Astrocyte (in vitro differentiated cells and primary cell): ENCODE data around the gene PPP1R12B.

Experiments
- EZH2 ChIP-seq: IDR thresholded peaks from 2 replicates; pipeline ENCODE4 v1.6.1; 2012; ENCODE audit warnings: mild to moderate bottlenecking, low read length, inconsistent platforms; ENCODE audit not compliant: insufficient read depth
- TF ChIP-seq, protein P1 (sequence below): IDR thresholded peaks from 2 replicates; pipeline ENCODE4 v1.5.1; 2011; ENCODE audit warnings: low read depth, mild to moderate bottlenecking, inconsistent platforms, low read length, moderate library complexity; ENCODE audit not compliant: insufficient read depth

DNA sequence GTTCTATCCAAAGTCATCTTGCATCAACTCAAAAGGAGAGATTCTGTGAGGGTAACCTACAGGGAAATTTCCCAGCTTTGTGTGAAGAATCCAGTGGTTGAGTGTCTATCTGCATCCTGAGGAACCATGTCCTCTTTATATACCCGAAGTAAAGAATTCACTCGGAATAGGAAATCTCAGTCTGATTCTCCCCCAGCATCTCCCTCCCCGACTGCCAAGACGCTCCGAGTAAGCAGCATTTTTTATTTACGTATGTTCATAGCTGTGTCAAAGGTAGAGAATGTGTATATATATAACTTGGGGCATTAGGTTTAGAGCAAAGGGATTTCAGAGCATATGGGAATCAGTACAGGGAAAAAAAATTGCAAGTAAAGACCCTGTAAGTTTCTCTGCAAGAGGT is 191.5 kb downstream of the PPP1R12B start:
- TF ChIP-seq, protein P1, sequence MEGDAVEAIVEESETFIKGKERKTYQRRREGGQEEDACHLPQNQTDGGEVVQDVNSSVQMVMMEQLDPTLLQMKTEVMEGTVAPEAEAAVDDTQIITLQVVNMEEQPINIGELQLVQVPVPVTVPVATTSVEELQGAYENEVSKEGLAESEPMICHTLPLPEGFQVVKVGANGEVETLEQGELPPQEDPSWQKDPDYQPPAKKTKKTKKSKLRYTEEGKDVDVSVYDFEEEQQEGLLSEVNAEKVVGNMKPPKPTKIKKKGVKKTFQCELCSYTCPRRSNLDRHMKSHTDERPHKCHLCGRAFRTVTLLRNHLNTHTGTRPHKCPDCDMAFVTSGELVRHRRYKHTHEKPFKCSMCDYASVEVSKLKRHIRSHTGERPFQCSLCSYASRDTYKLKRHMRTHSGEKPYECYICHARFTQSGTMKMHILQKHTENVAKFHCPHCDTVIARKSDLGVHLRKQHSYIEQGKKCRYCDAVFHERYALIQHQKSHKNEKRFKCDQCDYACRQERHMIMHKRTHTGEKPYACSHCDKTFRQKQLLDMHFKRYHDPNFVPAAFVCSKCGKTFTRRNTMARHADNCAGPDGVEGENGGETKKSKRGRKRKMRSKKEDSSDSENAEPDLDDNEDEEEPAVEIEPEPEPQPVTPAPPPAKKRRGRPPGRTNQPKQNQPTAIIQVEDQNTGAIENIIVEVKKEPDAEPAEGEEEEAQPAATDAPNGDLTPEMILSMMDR, result no peak
- no peak for TF ChIP-seq EZH2
